Left ventricle myocardium superior (tissue), 1 donor: ENCODE measurements around the gene SEPSECS. TPM values are rescaled to one million over a fixed set of nuclear protein-coding genes. Genes with fewer than 3 reads are reported as not detected.

Experiments
- total RNA-seq: library from RNA; stranded (reverse); fragmentation: NEBNext Ultra II Directional; extraction: Animal tissue kit (Norgen Biotek cat#: 25700); gene quantifications from one replicate; pipeline ENCODE4 v1.2.1, GENCODE V29; 2021
- donor health status: DM: no; HTN: yes; CAD: no; lungs with severe emphysema.

SEPSECS gene
- total RNA-seq, 1 donor from 2014 or later: 5.2 TPM

Other genes with a start within 250 kb of the SEPSECS start
- gene CCDC149, start 247.4 kb downstream of the SEPSECS start, total RNA-seq: 13.2 TPM
- gene LGI2, start 129.5 kb downstream of the SEPSECS start, total RNA-seq: 2.0 TPM
- 2.0 TPM for gene PI4K2B, start 73.6 kb upstream of the SEPSECS start, total RNA-seq
- gene ZCCHC4, start 152.3 kb upstream of the SEPSECS start, total RNA-seq: 9.8 TPM
- 11.4 TPM for gene ANAPC4, start 216.8 kb upstream of the SEPSECS start, total RNA-seq